NCI-H2107 (cell line): ENCODE measurements around the gene IFNAR2.

Experiments
- DNase-seq: peaks from one replicate; lab custom pipeline; 2025; lab: John Stamatoyannopoulos, UW

IFNAR2 gene

DNA sequence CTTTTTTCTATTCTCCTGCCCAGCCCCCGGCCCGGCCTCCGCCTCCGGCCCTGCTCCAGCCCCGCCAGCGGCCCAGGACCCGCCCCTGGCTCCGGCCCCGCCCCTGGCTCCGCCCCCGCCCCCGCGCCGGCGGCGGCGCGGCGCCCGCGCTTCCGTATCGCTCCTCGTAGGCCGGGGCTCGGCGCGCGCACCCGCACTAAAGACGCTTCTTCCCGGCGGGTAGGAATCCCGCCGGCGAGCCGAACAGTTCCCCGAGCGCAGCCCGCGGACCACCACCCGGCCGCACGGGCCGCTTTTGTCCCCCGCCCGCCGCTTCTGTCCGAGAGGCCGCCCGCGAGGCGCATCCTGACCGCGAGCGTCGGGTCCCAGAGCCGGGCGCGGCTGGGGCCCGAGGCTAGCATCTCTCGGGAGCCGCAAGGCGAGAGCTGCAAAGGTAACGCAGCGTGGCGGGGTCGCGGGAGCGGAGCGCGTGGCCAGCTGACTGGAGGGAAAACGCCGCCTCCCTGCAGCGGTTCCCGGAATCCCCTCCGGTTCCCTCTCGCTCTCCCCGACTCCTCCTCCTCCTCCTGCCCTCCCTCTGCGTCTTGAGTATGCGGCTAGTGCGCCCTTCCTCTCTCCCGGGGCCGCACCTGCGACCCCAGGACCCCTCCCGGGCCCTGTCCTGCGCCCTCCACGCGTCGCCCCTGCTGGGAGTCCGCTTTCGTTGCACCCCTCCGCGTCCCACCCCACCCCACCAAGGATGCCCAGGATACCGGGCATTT, at the start of gene IFNAR2:
Gene IFNAR2, plus strand, starts transcription at position 155 of the 761 bp plus-strand sequence. CDS start 11,985 bp downstream, outside the sequence.
- no peak for DNase-seq

DNA sequence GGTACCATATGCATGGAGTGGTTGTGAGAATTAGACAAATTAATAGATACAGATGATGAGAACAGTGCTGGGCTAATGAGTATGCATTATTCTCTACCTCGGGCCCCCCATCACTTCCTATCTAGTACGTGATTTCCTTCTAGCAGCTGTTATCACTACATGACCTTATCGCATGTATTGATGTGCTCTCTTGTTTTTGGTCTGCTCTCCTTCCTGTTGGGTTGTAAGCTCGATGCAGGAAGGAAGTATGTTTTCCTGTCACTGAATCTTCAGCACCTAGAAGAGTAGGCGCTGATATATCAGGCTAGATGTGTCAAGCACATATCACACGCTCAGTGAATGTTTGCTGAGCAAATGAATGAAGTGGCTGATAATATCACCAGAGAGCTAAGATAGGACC, 43.9 kb upstream of the IFNAR2 start:
- DNase-seq: no peak

DNA sequence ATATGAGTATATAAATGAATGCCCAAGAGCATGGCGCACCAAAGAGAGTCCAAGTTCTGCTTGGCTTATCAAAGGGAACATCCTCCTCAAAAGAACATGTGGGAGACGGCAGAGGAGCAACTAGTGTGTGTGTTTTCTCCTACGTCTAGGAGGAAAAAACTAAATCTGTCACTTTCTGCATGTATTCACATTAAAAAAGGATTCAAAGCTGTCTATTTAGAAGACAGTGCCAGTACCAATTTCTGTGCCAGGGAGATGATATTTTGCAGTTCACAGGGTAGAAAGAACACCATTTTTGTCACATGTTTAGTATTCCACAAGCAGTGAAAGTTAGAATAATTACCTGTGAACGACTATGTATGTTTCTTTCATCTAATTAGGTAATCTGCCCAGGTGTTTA, 42.5 kb upstream of the IFNAR2 start:
- DNase-seq: no peak

GRCh38 chr21:33189237-33189636, 40.5 kb upstream of the IFNAR2 start:
- DNase-seq: no peak

DNA sequence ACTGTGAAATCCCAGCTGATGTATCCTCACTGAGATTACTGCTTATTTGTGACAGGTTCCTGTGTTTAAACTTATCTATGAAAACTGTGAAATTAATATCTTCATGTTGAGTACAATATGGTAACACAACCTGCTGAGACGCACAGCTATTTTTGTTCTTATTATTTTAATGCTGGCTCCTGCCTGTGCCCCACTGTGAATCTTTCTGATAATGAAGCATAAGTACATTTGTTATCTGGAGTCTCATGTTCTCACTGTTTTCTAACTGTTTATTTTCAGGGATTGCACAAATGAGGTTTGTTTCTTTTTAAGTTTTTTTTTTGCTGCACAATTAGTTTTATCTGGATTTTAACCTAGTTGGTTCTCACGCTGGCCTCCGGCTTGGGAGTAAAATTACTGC, 39.9 kb upstream of the IFNAR2 start:
- DNase-seq: no peak

GRCh38 chr21:33196941-33197374, 32.8 kb upstream of the IFNAR2 start:
- DNase-seq: peak; percentile 75

- DNase-seq: no peak
Measured at GRCh38 chr21:33197496-33197895, 32.2 kb upstream of the IFNAR2 start.

DNA sequence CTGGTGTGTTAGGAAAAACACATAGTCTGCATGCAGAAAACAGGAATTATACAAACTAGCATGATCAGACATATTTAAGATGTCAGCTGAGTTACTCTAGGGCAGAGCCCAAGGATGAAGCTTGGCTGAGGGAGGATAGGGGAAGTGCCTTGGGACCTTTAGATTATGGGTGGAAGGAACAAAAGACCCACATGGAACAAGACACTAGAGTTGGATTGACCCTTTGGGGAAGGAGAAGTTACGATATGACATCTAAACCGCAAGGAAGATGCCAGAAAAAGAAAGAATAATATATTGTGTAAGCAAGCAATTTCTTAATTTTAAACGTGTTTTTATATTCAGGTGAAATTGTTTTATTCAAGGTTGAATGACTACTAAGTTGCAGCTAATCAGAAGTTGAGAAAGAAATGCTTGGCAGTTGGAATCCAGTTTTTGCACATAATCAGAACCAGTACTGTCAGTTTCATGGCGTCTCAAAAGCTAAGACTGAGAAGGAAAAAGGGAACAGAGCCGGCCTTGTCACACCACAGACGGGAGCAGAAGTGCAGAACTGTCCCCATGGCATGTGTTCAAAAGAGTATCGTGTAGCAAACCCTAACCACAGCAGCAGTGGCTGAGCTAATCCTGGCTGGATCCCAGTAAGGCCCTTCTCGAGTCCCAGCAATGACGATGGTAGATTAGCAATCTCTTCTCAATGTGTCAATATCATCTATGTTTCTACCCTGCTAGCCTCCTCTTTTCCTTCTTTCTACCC, 31.2 kb upstream of the IFNAR2 start:
- DNase-seq: no peak

DNA sequence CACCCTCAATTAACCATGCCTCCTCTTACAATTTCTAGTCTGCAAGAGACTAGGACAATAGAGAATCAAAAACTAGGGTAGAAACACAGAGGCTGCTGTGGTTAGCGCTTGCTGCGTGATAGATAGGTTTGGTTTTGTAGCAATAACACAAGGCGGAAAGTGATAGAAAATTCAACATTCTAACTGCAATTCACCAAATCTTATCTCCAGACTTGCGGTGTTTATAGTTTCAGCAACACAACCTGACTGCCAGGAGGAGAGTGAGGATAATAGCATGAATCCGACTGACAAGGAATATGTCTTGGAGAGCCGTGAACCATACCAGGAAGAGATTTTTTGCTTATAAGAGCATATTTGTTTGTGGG, 30.7 kb upstream of the IFNAR2 start:
- no peak for DNase-seq

GRCh38 chr21:33199516-33200217, 30.1 kb upstream of the IFNAR2 start:
- peak; percentile 78 for DNase-seq

GRCh38 chr21:33201956-33202355, 27.8 kb upstream of the IFNAR2 start:
- no peak for DNase-seq

DNA sequence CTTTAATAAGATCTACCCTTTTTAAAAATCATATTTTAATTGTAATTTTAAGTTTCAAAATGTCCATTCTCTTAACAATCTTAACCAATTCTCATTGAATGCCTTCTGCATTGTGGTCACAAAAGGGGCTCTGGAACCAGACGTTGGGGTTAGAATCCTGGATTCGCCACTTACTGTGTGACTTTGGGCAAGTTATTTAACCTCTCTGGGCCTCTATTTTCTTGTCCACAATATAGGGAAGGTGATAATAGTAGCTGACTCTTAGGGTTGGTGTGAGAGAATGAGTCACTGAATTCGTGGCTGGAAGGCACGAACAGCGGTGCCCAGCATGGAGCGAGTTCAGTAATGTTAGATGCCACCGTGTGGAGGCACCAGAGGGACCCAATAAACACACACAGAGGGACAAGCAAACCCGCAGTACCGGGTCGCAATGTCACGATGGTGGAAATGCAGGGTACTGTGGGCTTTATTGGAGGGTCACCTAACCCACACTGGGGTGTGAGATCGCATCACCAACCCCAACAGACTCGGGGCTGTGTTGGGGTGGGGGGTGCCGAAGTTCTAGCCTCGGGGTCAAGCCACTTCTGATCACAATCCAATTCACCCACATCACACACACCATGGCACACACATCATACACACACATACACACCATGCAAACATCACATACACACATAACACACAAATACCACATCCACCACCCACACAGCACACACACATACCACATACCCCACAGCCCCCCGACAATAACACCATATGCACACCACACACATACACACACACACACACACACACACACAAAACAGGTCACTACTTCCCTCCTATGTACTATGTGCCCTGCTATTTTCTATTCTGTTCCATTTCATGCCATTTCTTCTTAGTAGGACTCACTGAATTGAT, 27.0 kb upstream of the IFNAR2 start:
- no peak for DNase-seq

DNA sequence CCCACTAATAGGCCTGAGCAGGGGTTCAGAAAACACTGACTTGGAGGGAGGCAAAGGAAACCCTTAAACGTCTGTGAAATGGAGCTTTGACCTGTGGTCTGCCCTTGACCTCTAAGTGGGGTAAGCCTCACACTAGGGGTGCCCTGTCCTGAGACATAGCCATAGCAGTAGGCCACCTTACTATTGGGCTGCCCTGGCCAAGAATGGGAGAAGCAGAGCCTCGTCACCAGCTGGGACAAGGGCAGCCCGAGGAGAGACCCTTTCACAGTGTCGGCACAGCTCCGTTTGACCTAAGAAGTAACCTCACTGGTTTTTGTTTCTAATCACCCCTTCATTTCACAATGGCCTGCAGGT, 26.4 kb upstream of the IFNAR2 start:
- no peak for DNase-seq

DNA sequence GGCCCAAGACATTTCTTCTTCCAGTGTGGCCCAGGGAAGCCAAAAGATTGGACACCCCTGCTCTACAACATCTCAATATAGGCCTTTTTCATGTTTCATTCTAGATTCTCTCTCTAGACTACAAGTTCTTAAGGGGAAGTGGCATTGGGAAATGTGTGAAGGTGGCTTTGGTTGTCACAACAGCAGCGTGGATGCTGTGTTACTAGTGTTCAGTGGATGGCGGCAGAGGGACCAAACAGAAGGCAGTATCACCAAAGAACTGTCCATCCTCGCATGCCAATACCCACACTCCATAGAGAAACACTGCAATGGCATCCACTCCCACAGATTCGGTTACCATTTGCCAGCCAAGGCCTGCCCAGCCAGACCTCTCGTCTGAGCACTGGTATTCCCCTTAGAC, 24.3 kb upstream of the IFNAR2 start:
- DNase-seq: no peak

- no peak for DNase-seq
Measured at GRCh38 chr21:33206771-33207281, 22.9 kb upstream of the IFNAR2 start.

DNA sequence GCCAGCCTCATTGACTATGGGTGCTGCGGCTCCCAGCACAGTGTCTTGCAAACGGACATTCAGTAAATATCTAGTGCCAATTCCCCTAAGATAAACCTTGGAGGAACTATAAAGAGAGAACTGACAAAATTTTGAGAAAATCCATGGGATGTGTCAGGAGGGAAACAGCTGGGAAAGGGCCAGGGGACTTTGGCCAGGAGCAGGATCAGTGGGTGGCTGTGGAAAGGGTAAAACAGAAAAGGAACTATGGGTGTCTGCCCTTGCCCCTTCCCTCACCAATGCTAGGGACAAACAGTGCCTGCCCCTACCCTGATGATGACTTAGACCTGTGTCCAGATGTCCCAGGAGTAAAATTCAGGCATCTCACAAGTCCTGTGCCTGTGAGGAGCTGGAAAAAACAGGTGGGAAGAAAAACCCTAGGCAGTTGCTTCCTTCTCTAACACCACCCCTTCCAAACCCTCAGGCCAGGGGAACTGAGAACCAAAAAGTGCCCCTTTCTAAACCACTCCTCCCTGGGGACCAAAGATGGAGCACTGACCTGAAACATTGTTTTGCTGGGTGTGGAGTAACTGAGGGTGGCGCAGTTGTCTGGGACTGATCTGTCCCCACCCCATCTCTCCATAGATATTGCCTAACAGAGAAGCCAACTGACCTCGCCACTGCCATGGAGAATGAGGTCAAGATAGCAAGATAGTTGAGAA, 22.1 kb upstream of the IFNAR2 start:
- DNase-seq: no peak

- no peak for DNase-seq
Measured at GRCh38 chr21:33208534-33208933, 21.2 kb upstream of the IFNAR2 start.

GRCh38 chr21:33211305-33211704, 18.4 kb upstream of the IFNAR2 start:
- DNase-seq: no peak

- no peak for DNase-seq
Measured at GRCh38 chr21:33211732-33212131, 18.0 kb upstream of the IFNAR2 start.

DNA sequence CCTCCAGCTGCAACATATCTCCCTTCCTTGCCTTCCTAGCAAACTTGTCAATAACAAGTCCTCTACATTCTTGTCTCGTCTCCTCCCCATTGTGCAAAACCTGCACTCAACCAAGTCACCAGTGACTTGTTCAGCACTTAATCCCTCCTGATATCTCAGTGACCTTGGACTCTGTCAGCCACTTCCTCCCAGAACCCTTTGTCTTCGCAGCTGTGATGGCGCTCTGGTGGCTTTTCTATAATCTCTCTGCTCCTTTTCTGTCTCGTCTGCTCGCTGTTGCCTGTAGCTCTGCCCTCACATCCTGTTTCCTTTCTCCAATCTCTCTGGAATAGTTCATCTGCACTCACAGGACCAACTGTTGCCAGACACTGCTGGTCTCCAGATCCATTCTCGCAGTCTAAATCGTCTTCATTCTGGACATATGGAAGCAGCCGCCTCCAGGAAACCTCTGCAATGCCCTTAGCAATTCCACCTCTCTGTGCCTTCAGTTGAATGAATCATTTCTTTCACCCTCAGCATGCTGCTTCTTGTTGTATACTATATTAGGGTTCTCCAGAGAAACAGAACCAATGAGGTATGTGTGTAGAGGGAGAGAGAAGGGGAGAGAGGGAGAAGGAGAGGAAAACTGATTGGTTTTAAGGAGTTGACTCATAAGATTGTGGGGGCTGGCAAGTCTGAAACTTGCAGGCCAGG, 17.4 kb upstream of the IFNAR2 start:
- DNase-seq: no peak
